ENCODE results near the gene SINHCAF. TPM values are rescaled to one million over a fixed set of nuclear protein-coding genes. Genes with fewer than 3 reads are reported as not detected.

Gene SINHCAF
- total and polyA plus RNA-seq, 4 donors: 3.7 to 23.6 (median 14.4) TPM

DNA sequence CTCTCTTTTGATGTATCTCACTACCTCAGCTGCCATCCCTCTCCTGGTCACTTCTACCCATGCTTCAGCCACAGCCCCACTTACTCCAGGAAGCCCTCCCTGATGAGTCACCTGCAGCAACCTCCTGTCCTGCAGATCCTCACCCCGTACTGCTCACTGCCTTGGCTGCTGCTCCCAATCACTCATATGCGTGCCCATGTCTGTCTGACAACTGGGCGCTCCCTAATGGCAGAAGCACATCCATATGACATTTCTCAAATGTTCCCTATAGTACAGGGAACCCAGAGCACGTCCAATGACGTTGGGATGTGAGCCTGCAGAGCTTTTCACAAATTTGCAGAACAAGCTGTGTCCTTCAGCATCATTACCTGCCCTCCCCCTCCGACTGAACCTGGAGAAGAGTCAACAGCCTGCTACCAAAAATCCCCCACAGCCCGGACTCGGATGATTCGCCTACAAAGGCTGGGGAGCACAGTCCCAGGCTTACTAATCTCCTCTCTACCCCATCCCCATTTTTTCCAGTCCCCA is 90.0 kb downstream of the SINHCAF start:
- intact Hi-C loops (cut with DNase I): no loop called here
- Histone ChIP-seq H3K27ac (ENCODE audit: low read depth in 1 of 2, low read length in 2 of 2) (no peak overlapping the region), H3K4me1 (ENCODE audit: control insufficient read depth in 1 of 2, insufficient read depth in 2 of 2, low read length in 2 of 2) (no peaks in the 10 kb centered on the region), H3K27me3 (ENCODE audit: control insufficient read depth in 1 of 2, insufficient read depth in 2 of 2, low read length in 1 of 2) (no peaks in the 10 kb centered on the region), H3K9me3 (ENCODE audit: control insufficient read depth, low read length) (no peaks in the 10 kb centered on the region), H3K4me3 (ENCODE audit: low read length in 2 of 2) (no peak overlapping the region), H3K36me3 (ENCODE audit: control insufficient read depth in 1 of 2, insufficient read depth in 2 of 2, low read length in 1 of 2) (no peaks in the 10 kb centered on the region)
- ATAC-seq (ENCODE audit: low FRiP score) (no peak), DNase-seq (no peak)
- 79 to 81% methylated on average over 9 of the region's 9 CpGs for WGBS, 2 donors

DNA sequence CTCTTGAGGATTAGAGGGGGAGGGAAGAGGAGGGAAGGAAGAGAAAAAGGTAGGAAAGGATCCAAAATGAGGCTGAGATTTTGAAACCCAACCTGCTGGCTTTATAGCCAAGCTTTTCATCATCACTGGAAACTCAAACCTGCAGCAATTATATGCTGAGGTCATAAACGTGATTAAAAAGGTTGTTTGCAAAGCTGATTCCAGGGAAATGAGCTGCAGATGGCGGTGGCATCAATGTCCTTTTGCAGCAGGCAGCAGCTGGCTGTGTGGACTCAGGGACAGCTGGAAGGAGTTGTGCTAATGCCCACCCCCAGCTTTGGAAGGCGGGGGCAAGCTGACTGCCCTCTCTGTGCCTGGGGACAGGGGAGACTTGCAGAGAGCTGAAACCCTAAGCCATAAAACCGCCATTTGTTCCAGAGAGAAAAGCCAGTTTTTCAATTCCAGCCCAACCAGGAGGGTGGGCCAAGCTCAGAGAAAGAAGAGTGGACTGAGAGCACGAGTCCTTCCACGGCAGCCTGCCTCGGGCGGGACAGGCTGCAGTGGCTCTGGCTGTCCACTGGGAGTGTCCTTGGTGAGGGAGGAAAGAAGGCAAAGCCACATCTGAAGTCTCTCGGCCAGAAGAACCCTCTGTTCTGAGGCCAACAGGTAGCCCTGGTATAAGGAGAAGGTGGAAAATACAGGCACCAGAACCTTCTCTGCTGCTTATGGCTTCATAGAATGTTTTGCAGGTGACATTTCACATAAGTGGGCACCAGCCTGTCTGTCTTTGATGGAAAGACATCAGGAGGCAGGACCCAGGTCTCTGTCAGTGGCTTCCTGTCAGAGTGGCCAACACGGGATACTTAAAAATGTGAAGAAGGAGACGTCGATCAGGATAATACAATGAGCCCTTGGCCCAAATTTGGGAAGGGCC is 90.7 kb downstream of the SINHCAF start:
- H3K4me3 ChIP-seq (ENCODE audit: low read length in 2 of 2): no peak overlapping the region
- H3K36me3 ChIP-seq (ENCODE audit: control insufficient read depth in 1 of 2, insufficient read depth in 2 of 2, low read length in 1 of 2): no peaks in the 10 kb centered on the region
- 31% methylated on average over 12 of the region's 12 CpGs for WGBS, 2 donors
- no peaks in the 10 kb centered on the region for H3K4me1 ChIP-seq (ENCODE audit: control insufficient read depth in 1 of 2, insufficient read depth in 2 of 2, low read length in 2 of 2)
- DNase-seq (no peak), ATAC-seq (ENCODE audit: low FRiP score) (no peak)
- no peaks in the 10 kb centered on the region for H3K9me3 ChIP-seq (ENCODE audit: control insufficient read depth, low read length)
- intact Hi-C loops (cut with DNase I): no loop called here
- no peak overlapping the region for H3K27ac ChIP-seq (ENCODE audit: low read depth in 1 of 2, low read length in 2 of 2)
- no peaks in the 10 kb centered on the region for H3K27me3 ChIP-seq (ENCODE audit: control insufficient read depth in 1 of 2, insufficient read depth in 2 of 2, low read length in 1 of 2)

DNA sequence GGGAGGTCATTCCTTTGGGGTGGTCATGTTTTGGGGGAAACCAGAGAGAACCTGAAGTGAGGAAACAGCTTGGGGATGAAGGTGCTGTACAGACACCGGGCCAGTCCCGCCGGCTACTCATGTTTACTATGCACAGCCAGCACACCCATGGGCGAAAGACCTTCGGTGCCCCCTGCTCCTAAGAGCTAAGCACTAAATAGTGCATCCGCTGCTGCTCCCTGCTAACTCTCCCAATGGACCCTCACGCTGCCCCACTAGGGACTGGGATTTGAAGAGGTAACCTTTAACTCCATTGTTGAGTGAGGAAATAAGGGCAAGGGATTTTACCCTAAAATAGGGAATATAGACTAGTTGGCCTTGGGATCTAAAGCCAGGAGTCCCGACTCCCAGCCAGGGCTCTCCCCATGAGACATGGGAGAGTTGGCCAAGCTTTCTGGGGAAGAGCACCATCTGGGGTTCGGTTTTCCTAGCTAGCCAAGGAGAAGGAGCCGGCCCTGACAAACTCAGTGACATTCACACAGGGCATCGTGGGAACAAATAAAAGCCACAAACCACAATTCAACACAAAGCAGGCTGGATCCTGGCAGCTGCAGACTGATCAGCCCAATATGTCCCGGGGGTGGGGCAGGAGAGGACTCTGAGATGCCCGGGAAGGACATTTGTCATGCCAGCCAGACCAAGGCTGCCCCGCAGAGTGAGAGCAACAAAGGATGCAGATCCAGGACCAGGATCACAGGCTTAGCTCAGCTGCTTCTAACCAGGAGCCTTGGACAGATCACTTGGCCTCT is 91.7 kb downstream of the SINHCAF start:
- no peak for ATAC-seq (ENCODE audit: low FRiP score)
- H3K4me3 ChIP-seq (ENCODE audit: low read length in 2 of 2): no peak overlapping the region
- H3K27ac ChIP-seq (ENCODE audit: low read depth in 1 of 2, low read length in 2 of 2): no peak overlapping the region
- 85 to 92% methylated on average over 14 of the region's 14 CpGs for WGBS, 2 donors
- DNase-seq: no peak
- no peaks in the 10 kb centered on the region for H3K36me3 ChIP-seq (ENCODE audit: control insufficient read depth in 1 of 2, insufficient read depth in 2 of 2, low read length in 1 of 2)
- H3K27me3 ChIP-seq (ENCODE audit: control insufficient read depth in 1 of 2, insufficient read depth in 2 of 2, low read length in 1 of 2): no peaks in the 10 kb centered on the region
- intact Hi-C loops (cut with DNase I): no loop called here
- no peaks in the 10 kb centered on the region for H3K4me1 ChIP-seq (ENCODE audit: control insufficient read depth in 1 of 2, insufficient read depth in 2 of 2, low read length in 2 of 2)
- H3K9me3 ChIP-seq (ENCODE audit: control insufficient read depth, low read length): no peaks in the 10 kb centered on the region

- H3K27me3 ChIP-seq (ENCODE audit: control insufficient read depth in 1 of 2, insufficient read depth in 2 of 2, low read length in 1 of 2): no peaks in the 10 kb centered on the region
- no peaks in the 10 kb centered on the region for H3K4me1 ChIP-seq (ENCODE audit: control insufficient read depth in 1 of 2, insufficient read depth in 2 of 2, low read length in 2 of 2)
- no peaks in the 10 kb centered on the region for H3K36me3 ChIP-seq (ENCODE audit: control insufficient read depth in 1 of 2, insufficient read depth in 2 of 2, low read length in 1 of 2)
- H3K4me3 ChIP-seq (ENCODE audit: low read length in 2 of 2): no peak overlapping the region
- H3K9me3 ChIP-seq (ENCODE audit: control insufficient read depth, low read length): no peaks in the 10 kb centered on the region
- WGBS, 2 donors: 80 to 90% methylated on average over 5 of the region's 5 CpGs
- ATAC-seq (ENCODE audit: low FRiP score) (no peak), DNase-seq (no peak)
- intact Hi-C loops (cut with DNase I): no loop called here
- no peak overlapping the region for H3K27ac ChIP-seq (ENCODE audit: low read depth in 1 of 2, low read length in 2 of 2)
Observed at GRCh38 chr12:31233061-31233730, 92.8 kb downstream of the SINHCAF start.

DNA sequence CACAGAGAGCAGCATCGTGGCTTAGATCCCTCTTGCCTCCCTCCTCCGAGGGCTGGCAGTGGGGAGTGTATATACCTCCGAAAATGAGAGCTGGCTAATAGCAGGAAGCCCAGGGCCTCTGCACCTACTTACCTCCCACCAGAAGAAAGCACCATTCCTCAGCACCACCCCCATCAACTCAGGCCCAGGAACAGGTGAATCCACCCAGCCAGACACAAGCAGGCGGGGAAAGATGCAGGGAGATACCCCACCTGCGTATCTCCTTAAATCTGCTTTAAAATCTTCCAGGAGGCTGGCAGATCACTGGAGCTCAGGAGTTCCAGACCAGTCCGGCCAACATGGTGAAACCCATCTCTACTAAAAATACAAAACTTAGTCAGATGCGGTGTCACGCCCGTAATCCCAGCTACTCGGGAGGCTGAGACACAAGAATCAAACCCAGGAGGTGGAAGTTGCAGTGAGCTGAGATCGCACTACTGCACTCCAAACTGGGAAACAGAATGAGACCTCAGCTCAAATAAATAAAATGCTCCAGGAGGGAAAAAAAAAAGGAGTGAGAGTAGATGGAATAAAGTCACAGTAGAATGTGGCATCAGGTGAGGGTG is 93.5 kb downstream of the SINHCAF start:
- WGBS, 2 donors: 85 to 96% methylated on average over 11 of the region's 11 CpGs

DNA sequence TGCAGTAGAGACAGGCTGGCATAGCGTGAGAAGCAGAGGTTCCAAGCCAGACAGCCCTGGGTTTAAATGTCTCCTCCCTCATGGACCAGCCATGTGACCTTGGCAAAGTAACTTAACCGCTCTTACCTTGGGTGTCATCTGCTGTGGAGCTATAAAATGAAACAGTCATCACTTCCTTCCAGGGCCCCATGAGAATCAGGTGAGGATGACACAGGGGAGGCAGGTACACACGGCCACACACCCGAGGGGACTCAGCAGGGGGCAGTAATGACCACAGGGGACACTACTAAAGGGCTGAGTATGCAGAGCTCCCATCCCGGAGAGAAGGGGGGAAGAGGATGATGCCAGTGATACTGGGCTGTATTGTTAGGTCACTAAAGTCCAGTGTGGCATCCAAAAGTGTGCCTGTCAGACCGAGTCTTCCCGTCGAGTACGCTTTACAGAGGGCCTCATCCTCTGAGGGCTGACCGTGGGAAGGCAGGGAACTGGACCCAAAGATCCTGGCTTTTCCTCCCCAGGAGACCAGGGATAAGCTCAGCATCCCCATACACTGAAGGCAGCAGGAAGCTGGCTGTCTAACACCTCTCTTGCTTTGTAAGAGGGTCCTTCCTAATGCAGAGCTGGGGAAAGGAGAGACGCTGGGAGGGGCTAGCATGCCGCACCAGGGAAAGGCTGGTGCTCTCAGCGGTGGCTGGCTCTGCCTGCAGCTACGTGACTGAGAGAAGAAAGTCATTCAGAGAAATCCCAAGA is 94.2 kb downstream of the SINHCAF start:
- Histone ChIP-seq H3K27me3 (ENCODE audit: control insufficient read depth in 1 of 2, insufficient read depth in 2 of 2, low read length in 1 of 2) (no peaks in the 10 kb centered on the region), H3K27ac (ENCODE audit: low read depth in 1 of 2, low read length in 2 of 2) (no peak overlapping the region), H3K9me3 (ENCODE audit: control insufficient read depth, low read length) (no peaks in the 10 kb centered on the region), H3K4me1 (ENCODE audit: control insufficient read depth in 1 of 2, insufficient read depth in 2 of 2, low read length in 2 of 2) (no peaks in the 10 kb centered on the region), H3K4me3 (ENCODE audit: low read length in 2 of 2) (no peak overlapping the region), H3K36me3 (ENCODE audit: control insufficient read depth in 1 of 2, insufficient read depth in 2 of 2, low read length in 1 of 2) (no peaks in the 10 kb centered on the region)
- DNase-seq (no peak), ATAC-seq (ENCODE audit: low FRiP score) (no peak)
- intact Hi-C loops (cut with DNase I): no loop called here
- WGBS, 2 donors: 94 to 97% methylated on average over 14 of the region's 14 CpGs

More for the DNA sequence above, 93.5 kb downstream of the SINHCAF start:
- DNase-seq (no peak), ATAC-seq (ENCODE audit: low FRiP score) (no peak)
- intact Hi-C loops (cut with DNase I): no loop called here
- H3K4me3 ChIP-seq (ENCODE audit: low read length in 2 of 2): no peak overlapping the region
- no peaks in the 10 kb centered on the region for H3K27me3 ChIP-seq (ENCODE audit: control insufficient read depth in 1 of 2, insufficient read depth in 2 of 2, low read length in 1 of 2)
- H3K27ac ChIP-seq (ENCODE audit: low read depth in 1 of 2, low read length in 2 of 2): no peak overlapping the region
- H3K9me3 ChIP-seq (ENCODE audit: control insufficient read depth, low read length): no peaks in the 10 kb centered on the region
- H3K4me1 ChIP-seq (ENCODE audit: control insufficient read depth in 1 of 2, insufficient read depth in 2 of 2, low read length in 2 of 2): no peaks in the 10 kb centered on the region
- H3K36me3 ChIP-seq (ENCODE audit: control insufficient read depth in 1 of 2, insufficient read depth in 2 of 2, low read length in 1 of 2): no peaks in the 10 kb centered on the region

Measured in aorta (tissue), 5 donors.